HEK293 (cell line): ENCODE measurements around the gene CAMK1G.

Experiments
- CTCF ChIP-seq: fragments of 450-650 bp; formaldehyde crosslinking; IDR thresholded peaks from 2 replicates; pipeline ENCODE4 v1.5.1; 2016; ENCODE audit warnings: missing biosample characterization, missing genetic modification characterization
- KLF10 ChIP-seq: fragments of 450-650 bp; IDR thresholded peaks from 2 replicates; pipeline ENCODE4 v1.5.1; 2018; ENCODE audit warnings: missing biosample characterization, mild to moderate bottlenecking, missing genetic modification characterization
- RBAK ChIP-seq: fragments of 450-650 bp; formaldehyde crosslinking; IDR thresholded peaks from 2 replicates; pipeline ENCODE4 v1.5.1; 2016; ENCODE audit warnings: missing biosample characterization, missing genetic modification characterization
- REST ChIP-seq: fragments of 450-650 bp; formaldehyde crosslinking; IDR thresholded peaks from 2 replicates; pipeline ENCODE4 v1.5.1; 2016; ENCODE audit warnings: missing biosample characterization, missing genetic modification characterization
- SETDB1 ChIP-seq: IDR thresholded peaks from one replicate; pipeline ENCODE4 v1.6.1; 2017; ENCODE audit warnings: mild to moderate bottlenecking, low read length, moderate library complexity, mixed read lengths; ENCODE audit not compliant: insufficient read length
- ZBTB1 ChIP-seq: fragments of 450-650 bp; formaldehyde crosslinking; IDR thresholded peaks from 2 replicates; pipeline ENCODE4 v1.5.1; 2016; ENCODE audit warnings: missing biosample characterization, missing genetic modification characterization
- ZNF404 ChIP-seq: fragments of 450-650 bp; formaldehyde crosslinking; IDR thresholded peaks from 2 replicates; pipeline ENCODE4 v1.5.1; 2017; ENCODE audit warnings: missing biosample characterization, missing genetic modification characterization
- ZNF776 ChIP-seq: fragments of 450-650 bp; formaldehyde crosslinking; IDR thresholded peaks from 2 replicates; pipeline ENCODE4 v1.5.0; 2017; ENCODE audit warnings: missing biosample characterization, missing genetic modification characterization, borderline replicate concordance

DNA sequence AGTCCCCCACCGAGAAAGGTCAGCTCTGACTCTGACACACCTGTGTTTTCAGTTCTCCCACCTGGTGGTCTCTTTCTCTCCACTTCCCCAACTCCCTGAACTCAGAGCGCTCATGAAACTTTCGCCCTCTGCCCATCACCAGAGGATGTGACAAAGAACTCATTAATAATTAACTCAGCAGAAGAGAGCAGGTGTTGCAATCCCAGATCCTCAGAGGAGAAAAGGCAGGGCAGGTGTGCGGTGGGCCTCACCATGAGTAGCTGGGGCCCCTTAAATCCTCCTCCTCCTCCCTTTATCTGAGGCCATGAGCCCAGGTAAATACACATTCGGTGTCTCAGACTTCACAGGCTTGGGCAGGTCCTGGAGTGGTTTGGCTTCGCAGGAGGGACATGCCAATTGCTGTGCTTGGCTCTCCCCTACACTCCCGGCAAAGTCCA is 70.4 kb downstream of the CAMK1G start:
- TF ChIP-seq CTCF (tag by site-specific recombination) (no peak), ZBTB1 (tag by site-specific recombination) (no peak), KLF10 (no peak), REST (tag by site-specific recombination) (no peak), ZNF404 (tag by site-specific recombination) (no peak), SETDB1 (no peak), ZNF776 (tag by site-specific recombination) (no peak), RBAK (tag by site-specific recombination) (no peak)
